A673 (cell line): Measurements from ENCODE around the gene INHBB.

Experiments used
- EZH2 ChIP-seq: fragments of 200-600 bp; sonication (generic); IDR thresholded peaks from 2 replicates; pipeline ENCODE4 v1.6.1; 2017; ENCODE audit warnings: borderline replicate concordance, low read depth, mild to moderate bottlenecking, mixed read lengths, antibody characterized with exemption, low read length; ENCODE audit not compliant: poor library complexity, severe bottlenecking
- TF ChIP-seq, protein P1 (sequence below): fragments of 300-800, 200-600 bp; sonication (generic); conservative IDR thresholded peaks from 2 replicates; pipeline ENCODE4 v1.5.1; 2017; ENCODE audit warnings: low read depth, mild to moderate bottlenecking, antibody characterized with exemption, low read length, moderate library complexity, mixed read lengths

DNA sequence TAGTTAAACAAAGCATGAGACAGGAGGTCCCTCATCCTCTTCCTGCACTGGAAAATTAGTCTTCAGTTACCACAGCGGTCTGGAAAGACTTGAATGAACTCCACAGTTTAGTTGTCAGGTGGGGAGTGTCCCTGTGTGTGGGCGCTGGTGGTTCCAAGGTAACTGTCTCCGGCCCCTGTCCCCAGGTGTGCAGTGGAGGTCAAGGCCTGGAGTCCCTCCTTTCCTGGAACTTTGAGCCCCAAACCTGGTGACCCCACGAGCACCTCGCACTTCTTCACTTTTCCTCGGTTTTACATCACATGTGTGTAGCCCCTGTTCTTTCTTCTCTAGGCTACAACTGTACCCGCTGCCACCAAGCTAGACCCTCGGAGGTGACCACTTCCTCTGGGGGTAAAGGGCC, 28.0 kb upstream of the INHBB start:
- TF ChIP-seq, protein P1, sequence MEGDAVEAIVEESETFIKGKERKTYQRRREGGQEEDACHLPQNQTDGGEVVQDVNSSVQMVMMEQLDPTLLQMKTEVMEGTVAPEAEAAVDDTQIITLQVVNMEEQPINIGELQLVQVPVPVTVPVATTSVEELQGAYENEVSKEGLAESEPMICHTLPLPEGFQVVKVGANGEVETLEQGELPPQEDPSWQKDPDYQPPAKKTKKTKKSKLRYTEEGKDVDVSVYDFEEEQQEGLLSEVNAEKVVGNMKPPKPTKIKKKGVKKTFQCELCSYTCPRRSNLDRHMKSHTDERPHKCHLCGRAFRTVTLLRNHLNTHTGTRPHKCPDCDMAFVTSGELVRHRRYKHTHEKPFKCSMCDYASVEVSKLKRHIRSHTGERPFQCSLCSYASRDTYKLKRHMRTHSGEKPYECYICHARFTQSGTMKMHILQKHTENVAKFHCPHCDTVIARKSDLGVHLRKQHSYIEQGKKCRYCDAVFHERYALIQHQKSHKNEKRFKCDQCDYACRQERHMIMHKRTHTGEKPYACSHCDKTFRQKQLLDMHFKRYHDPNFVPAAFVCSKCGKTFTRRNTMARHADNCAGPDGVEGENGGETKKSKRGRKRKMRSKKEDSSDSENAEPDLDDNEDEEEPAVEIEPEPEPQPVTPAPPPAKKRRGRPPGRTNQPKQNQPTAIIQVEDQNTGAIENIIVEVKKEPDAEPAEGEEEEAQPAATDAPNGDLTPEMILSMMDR, result no peak
- TF ChIP-seq EZH2, result no peak
